HL-60/S4 treated with phorbol 12-myristate 13-acetate at 8.2 ng/mL for 4 days and 3 days (cell line): ENCODE results near the gene PKD1L1.
"Not testable (repeated sequence)": the region's sequence is repeated elsewhere in the genome, so short reads cannot be mapped to it uniquely, and the experiment has no call there.

ENCODE experiments used
- in situ Hi-C: fragments of 300-500 bp; cut with MboI; formaldehyde crosslinking; loops from 2 replicates; pipeline ENCODE4 v1.15.0; 2022; ENCODE audit warnings: low sequenced_read_pairs

Gene PKD1L1

GRCh38 chr7:47803025-47803424 lies 145.2 kb downstream of the PKD1L1 start:
- in situ Hi-C loops: loop anchor here (25.0 kb wide), 2 partner anchors 366 to 541 kb away; no protein-coding TSS in a partner anchor

DNA sequence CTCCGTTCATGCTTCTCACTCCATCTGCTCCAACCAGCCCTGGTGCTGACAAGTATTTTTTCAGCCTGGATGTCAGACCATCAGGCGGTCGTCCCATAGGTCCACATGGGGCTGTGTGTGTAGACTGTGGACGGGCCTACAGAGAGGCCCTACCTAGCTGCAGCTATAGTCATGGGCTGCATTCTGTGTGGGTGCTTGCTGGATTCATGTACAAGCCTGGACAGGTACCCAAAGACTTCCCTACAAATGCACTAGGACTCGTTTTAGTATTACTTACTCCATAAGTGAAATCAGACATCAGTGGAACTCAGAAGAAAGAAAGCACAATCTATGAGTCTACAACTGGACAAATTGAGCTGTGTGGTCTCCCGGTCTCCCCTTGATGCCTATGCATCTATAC lies 146.8 kb downstream of the PKD1L1 start:
- in situ Hi-C loops: loop anchor here (25.0 kb wide), 2 partner anchors 364 to 539 kb away; no protein-coding TSS in a partner anchor

GRCh38 chr7:47799524-47799923 lies 148.7 kb downstream of the PKD1L1 start:
- in situ Hi-C loops: no loop called here

GRCh38 chr7:47796347-47796746 lies 151.9 kb downstream of the PKD1L1 start:
- in situ Hi-C loops: no loop called here

DNA sequence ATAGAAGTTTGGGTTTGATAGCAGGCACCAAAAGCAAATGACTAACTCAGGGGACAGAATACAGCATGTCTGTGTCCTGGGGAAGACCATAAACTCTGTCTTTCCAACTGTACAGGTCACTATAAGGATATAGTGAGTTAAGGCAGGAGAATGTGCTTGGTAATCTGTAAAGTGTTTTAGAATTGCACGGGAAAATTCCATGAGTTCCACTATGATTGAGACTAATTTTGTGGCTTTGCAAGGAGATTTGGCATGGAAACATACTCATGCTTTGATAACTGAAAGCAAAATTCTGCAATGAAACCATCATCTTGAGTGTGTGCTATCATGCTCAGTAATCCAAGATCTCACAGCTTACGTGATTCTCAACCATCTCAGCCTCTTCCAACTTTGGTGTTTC lies 152.6 kb downstream of the PKD1L1 start:
- in situ Hi-C loops: no loop called here

DNA sequence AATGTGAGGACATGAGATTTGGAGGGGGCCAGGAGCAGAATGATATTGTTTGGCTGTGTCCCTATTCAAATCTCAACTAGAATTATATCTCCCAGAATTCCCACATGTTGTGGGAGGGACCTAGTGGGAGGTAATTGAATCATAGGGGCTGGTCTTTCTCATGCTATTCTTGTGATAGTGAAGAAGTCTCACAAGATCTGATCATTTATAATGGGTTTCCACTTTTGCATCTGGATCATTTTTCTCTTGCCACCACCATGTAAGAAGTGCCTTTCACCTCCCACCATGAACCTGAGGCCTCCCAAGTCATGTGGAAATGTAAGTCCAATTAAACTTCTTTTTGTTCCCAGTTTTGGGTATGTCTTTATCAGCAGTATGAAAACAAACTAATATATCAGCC lies 153.1 kb downstream of the PKD1L1 start:
- in situ Hi-C loops: not testable (repeated sequence)

DNA sequence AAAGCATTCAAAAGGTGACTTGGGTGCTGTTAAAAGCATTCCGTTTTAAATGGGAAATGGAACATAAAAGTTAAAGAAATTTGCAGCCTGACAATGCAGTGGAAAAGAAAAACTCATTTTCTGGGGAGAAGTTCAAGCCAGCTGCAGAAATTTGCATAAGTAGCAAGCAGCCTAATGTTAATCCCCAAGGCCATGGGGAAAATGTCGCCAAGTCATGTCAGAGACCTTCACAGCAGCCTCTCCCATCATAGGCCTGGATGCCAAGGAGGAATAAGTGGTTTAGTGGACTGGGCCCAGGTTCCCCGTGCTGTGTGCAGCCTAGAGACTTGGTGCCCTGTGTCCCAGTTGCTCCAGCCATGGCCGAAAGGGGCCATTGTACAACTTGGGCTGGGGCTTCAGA lies 154.2 kb downstream of the PKD1L1 start:
- in situ Hi-C loops: no loop called here

DNA sequence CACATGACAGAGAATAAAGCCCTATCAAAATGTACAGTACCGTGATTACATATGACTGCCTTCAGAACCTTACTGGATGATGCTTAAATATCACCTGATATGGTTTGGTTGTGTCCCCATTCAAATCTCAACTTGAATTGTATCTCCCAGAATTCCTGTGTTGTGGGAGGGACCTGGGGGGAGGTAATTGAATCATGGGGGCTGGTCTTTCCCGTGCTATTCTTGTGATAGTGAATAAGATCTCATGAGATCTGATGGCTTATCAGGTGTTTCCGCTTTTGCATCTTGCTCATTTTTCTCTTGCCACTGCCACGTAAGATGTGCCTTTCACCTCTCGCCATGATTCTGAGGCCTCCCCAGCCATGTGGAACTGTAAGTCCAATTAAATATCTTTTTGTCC lies 155.1 kb downstream of the PKD1L1 start:
- in situ Hi-C loops: not testable (repeated sequence)

GRCh38 chr7:47792521-47793121 lies 155.6 kb downstream of the PKD1L1 start:
- in situ Hi-C loops: no loop called here

GRCh38 chr7:47791682-47792081 lies 156.6 kb downstream of the PKD1L1 start:
- in situ Hi-C loops: no loop called here

DNA sequence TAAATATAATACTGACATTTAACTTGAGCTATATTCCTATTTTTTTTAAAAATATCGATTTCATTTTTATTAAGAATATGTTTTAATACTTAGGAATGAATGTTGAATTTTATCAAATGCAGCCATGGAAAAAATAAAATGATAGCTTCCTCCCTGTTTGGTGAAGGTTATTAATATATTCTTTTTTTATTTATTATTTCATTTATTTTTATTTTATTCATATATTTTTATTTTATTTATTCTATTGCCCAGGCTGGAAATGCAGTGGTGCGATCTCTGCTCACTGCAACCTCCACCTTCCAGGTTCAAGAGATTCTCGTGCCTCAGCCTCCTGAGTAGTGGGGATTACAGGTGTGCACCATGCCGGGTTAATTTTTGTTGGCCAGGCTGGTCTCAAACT lies 160.2 kb downstream of the PKD1L1 start:
- in situ Hi-C loops: no loop called here

DNA sequence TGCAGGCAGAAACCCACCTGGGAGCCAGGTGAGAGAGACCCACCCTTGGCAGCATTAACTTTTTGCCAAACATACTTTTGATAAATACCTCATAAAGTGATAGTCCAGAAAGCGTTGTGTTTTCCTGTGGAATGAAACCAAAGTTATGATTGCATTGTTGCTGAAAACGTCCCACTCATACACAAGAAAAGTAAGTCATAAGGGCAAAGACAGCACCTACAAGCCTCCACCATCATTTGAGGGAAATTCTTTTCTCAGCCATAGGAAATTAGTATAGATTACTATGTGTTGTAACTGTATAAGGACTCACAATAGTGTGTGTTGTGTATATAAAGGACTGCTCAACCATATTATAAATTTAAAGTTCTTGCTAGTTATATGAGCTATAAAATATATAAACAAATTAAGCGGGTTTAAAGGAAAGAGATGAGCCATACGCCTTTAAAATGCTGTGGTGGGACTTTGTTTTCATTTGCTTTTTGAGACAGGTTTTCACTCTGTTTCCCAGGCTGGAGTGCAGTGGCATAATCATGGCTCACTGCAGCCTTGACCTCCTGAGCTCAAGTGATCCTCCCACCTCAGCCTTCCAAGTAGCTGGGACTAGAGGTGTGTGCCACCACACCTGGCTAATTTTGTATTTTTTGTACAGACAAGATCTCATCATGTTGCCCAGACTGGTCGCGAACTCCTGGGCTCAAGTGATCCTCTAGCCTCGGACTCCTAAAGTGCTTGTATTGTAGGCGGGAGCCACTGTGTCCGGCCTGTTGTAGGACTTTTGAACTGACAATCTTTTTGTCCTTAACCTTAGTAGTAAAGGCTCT lies 160.8 kb downstream of the PKD1L1 start:
- in situ Hi-C loops: no loop called here

GRCh38 chr7:47786557-47787248 lies 161.6 kb downstream of the PKD1L1 start:
- in situ Hi-C loops: no loop called here

DNA sequence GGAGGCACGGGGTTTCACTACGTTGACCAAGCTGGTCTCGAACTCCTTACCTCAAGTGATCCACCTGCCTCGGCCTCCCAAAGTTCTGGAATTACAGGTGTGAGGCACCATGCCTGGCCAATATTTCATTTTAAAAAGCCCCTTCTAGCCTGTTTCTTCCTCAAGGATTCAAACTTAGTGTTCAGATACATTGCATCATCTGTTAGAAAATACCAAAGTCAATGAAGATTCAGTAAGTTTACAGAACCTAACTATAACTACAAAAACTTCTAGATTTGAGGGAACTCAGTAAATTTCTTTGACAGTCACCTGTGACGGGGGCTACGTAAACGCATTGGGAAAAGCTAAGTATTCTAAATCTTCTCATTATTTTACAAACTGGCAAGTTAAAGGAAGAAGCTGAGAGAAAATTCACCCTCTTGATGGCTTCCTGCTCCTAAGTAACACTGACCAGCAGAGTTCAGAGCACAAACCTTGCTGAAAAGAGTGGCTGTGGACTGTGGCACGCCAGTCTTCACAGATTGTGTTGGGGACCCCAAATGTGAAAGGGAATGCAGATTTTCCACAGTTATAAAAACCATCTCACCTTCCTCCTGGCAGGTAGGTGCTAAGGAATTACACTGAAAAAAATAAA lies 162.2 kb downstream of the PKD1L1 start:
- in situ Hi-C loops: no loop called here

DNA sequence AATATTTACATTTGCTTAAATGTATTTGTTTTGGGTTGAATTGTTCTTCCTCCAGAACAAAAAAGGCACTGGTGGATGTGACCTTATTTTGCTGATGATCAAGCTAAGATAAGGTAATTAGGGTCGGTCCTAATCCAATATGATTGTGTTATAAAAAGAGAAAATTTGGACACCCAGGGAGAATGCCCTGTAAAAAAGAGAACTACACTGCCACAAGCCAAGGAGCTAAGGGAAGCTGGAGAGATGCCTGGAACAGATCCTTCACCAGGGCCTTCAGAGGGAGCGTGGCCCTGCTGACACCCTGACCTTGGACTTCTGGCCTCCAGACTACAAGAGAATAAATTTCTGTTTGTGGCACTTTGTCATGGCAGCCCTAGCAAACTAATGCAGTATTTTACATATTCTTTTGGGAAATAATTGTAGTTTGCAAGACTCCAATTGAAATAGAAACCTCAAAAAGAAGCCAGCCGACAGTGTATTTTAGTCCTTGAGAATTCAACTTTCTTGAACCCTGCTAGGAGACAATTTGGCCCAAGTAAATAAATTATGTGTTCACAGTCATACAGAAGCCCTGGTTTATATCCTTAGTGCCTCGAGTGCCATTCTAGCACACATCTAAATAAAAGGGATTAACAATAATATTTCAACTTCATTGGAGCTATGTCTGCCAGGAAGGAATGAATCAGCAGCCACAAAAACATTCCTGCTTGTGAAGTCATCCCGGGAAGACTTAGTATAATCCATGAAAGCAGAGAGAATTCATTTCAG lies 164.6 kb downstream of the PKD1L1 start:
- in situ Hi-C loops: no loop called here

GRCh38 chr7:47782792-47783191 lies 165.5 kb downstream of the PKD1L1 start:
- in situ Hi-C loops: no loop called here

- in situ Hi-C loops: no loop called here
Measured at GRCh38 chr7:47782022-47782421, 166.2 kb downstream of the PKD1L1 start.

- in situ Hi-C loops: no loop called here
Measured at GRCh38 chr7:47780555-47780954, 167.7 kb downstream of the PKD1L1 start.

DNA sequence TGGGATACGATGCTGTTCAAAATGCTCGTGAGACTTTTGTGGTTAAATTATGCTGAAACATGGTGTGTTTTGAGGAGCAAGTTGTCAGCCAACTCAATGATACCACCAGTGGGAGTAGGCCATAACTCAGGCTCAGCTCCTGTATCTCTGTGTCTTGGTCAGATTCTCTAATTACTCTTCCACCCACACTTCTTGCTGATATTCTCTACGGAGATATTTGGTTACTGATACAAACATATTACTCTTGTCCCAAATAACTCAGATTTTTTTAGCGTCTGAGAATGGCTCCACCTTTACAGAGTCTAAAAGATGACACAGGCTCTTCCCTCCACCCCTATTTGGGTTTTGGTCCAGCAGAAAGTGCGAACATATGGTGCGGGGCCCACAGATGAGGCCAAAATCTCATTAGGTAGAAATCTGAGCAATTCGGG lies 168.9 kb downstream of the PKD1L1 start:
- in situ Hi-C loops: no loop called here

GRCh38 chr7:47778153-47778661 lies 170.1 kb downstream of the PKD1L1 start:
- in situ Hi-C loops: no loop called here
